GM15510 (cell line): ENCODE data around the gene IYD.

Source experiments
- POLR2A ChIP-seq: IDR thresholded peaks from 3 replicates; pipeline ENCODE4 v1.6.1; 2011; ENCODE audit warnings: borderline replicate concordance; ENCODE audit not compliant: insufficient read length; ENCODE audit errors: extremely low read depth

Gene IYD

GRCh38 chr6:150406948-150407347 is 38.1 kb downstream of the IYD start:
- TF ChIP-seq POLR2A: no peak

GRCh38 chr6:150408842-150409241 is 40.0 kb downstream of the IYD start:
- TF ChIP-seq POLR2A: no peak

GRCh38 chr6:150409576-150410066 is 40.8 kb downstream of the IYD start:
- TF ChIP-seq POLR2A: no peak

- TF ChIP-seq POLR2A: no peak
These were observed 41.6 kb downstream of the IYD start for GRCh38 chr6:150410399-150410798.

DNA sequence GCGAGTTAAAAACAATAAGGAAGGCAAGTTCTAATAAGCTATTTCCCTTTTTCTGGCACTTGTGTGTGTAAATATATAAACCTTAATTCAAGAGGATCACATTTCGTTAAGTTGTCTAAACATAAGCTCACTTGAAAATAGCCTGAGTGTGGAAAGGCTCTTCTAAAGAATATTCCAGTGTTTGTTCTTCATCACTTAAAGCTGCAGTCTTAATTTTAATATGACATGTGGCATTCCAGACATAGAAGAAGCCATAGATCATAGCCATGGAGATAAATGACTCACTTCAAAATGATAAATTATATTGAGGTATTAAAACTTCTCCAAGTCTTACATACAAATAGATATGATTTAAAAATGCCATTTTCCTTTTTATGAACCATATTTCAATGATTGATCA is 42.1 kb downstream of the IYD start:
- TF ChIP-seq POLR2A: no peak

DNA sequence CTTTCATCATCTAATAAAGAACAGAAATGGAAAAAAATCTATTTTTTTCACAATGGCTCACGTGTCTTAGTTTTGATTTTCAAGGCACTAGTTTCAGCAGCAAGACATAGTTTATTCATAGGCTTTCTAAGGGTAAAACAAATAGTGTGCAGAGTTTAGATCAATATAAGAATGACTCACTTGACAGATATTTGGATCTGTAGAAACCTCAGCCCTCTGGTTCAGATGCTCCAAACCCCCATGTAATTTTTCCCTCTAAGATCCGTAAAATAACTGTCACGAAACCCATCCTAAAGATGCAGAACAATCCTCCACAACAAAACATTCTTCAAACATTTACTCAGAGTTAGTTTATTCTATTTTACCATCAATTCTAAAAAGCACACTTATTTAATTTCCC is 43.4 kb downstream of the IYD start:
- TF ChIP-seq POLR2A: no peak

GRCh38 chr6:150413198-150413597 is 44.4 kb downstream of the IYD start:
- no peak for TF ChIP-seq POLR2A

- no peak for TF ChIP-seq POLR2A
These were observed 45.0 kb downstream of the IYD start for GRCh38 chr6:150413781-150414281.

- no peak for TF ChIP-seq POLR2A
These were observed 47.3 kb downstream of the IYD start for GRCh38 chr6:150416128-150416527.

- no peak for TF ChIP-seq POLR2A
These were observed 48.4 kb downstream of the IYD start for GRCh38 chr6:150417250-150417649.

DNA sequence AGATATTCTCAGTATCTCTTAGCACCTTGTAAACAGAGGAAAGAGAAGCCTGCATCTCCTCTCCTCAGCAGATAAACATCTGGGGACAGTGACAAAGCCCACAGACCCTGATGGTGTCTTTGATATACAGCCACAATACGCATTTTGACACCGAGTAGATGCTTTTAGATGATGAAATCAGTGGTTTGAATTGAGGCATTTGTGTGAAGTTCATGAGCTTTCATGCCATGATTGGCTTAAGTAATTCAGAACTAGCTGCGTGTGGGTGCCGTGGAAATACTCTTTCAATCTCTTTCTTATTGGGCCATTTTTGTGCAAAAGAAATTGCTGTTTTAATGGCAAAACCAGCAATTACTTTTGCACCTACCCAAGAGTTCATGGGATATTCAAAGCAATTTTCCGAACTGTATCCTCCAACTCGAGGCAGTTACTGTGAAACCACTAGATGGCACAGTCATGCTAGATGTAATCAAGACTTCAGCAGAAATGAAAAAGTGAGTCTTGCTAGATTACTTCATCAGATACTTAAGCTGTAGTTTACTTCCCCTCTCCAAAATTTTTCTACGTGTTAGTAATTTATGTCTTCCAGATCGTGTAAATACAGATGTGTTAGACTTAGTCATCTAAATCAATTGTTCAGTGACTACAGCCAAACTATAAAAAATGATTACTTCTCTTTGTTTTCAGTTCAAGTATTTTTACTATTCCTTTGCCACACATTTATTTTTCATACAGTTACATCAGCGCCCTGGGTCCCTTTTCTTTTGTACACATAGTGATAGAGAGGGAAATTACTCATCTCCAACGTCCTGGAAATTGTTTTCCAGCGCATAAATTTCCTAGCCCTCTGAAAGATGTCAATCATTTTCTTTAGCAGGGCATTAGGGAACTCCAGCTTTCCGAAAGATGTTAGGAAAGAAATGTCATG is 49.4 kb downstream of the IYD start:
- TF ChIP-seq POLR2A: no peak

- no peak for TF ChIP-seq POLR2A
These were observed 50.2 kb downstream of the IYD start for GRCh38 chr6:150418827-150419594.

GRCh38 chr6:150420428-150420827 is 51.6 kb downstream of the IYD start:
- TF ChIP-seq POLR2A: no peak

DNA sequence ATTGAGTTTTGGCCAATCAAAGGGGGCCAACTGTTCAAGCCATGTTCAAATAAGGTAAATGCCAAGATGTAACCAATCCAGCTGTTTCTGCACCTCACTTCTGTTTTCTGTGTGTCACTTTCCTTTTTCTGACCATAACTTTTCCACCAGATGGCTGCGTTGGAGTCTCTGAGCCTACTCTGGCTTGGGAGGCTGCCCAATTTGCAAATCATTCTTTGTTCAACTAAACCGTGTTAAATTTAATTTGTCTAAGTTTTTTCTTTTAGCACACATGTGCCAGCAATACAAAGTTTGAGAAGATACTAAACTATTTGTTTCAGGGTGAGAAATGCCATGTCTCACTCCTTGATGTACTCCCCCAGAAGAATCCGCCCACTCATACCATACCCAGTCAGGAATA is 52.1 kb downstream of the IYD start:
- TF ChIP-seq POLR2A: no peak

- TF ChIP-seq POLR2A: no peak
These were observed 56.7 kb downstream of the IYD start for GRCh38 chr6:150425508-150425907.
